Activated CD4-positive, alpha-beta T cell treated with anti-CD3 and anti-CD28 coated beads, Interleukin-2, amount 10 ng/mL, durations not matched to agents 24 days and 14 days (primary cell): ENCODE data around the gene PTDSS2. TPM values are rescaled to one million over a fixed set of nuclear protein-coding genes. Genes with fewer than 3 reads are reported as not detected.
"Not testable (repeated sequence)": the region's sequence is repeated elsewhere in the genome, so short reads cannot be mapped to it uniquely, and the experiment has no call there.

Experiments used
- DNase-seq: peaks from one replicate; pipeline ENCODE4 v3.0.0; 2022
- H3K27ac Mint-ChIP-seq: one replicate; pipeline ENCODE4 v1.8.0; 2022; ENCODE audit warnings: mild to moderate bottlenecking, mixed read lengths
- H3K27me3 Mint-ChIP-seq: one replicate; pipeline ENCODE4 v1.8.0; 2022; ENCODE audit warnings: mixed read lengths
- H3K36me3 Mint-ChIP-seq: one replicate; pipeline ENCODE4 v1.8.0; 2022; ENCODE audit warnings: low read depth, mild to moderate bottlenecking, mixed read lengths
- H3K4me1 Mint-ChIP-seq: one replicate; pipeline ENCODE4 v1.8.0; 2021; ENCODE audit warnings: mixed read lengths
- H3K4me3 Mint-ChIP-seq: one replicate; pipeline ENCODE4 v1.8.0; 2022; ENCODE audit warnings: mild to moderate bottlenecking, moderate library complexity, mixed read lengths
- H3K9me3 Mint-ChIP-seq: one replicate; pipeline ENCODE4 v1.8.0; 2021; ENCODE audit warnings: mixed read lengths
- intact Hi-C: fragments of 100-400 bp; cut with micrococcal nuclease; formaldehyde crosslinking; loops from one replicate; pipeline ENCODE4 v1.15.1; 2023
- total RNA-seq: library from RNA; stranded (reverse); gene quantifications from 2 replicates; pipeline ENCODE4 v1.2.3, GENCODE V29; 2022

The PTDSS2 gene
- 31.0 and 31.8 TPM in 2 replicates for total RNA-seq

GRCh38 chr11:449889-450808 lies at the start of gene PTDSS2:
Gene PTDSS2 (plus strand): TSS chr11:450279. CDS start chr11:450456, 177 bp downstream.
- intact Hi-C loops, result loop anchor here (1.0 to 2.0 kb wide), 3 partner anchors 56 to 135 kb away; partner anchors contain the start of gene IFITM1
- no peaks in the 10 kb centered on the region for H3K27me3 Mint-ChIP-seq
- peak; percentile 98 for DNase-seq
- H3K9me3 Mint-ChIP-seq, result no peaks in the 10 kb centered on the region
- H3K4me3 Mint-ChIP-seq, result peak within 1 kb of the TSS; percentile 97
- H3K4me1 Mint-ChIP-seq, result peaks cover 17% of the 10 kb centered on the region
- peaks cover 24% of the 10 kb centered on the region for H3K36me3 Mint-ChIP-seq
- peak within 1 kb of the TSS; percentile 97 for H3K27ac Mint-ChIP-seq

GRCh38 chr11:401196-401595 lies 48.9 kb upstream of the PTDSS2 start:
- H3K9me3 Mint-ChIP-seq, intact Hi-C loops, H3K36me3 Mint-ChIP-seq, H3K4me1 Mint-ChIP-seq, DNase-seq, H3K27ac Mint-ChIP-seq, H3K4me3 Mint-ChIP-seq, H3K27me3 Mint-ChIP-seq: not testable (repeated sequence)

GRCh38 chr11:403021-403760 lies 46.9 kb upstream of the PTDSS2 start:
- H3K27me3 Mint-ChIP-seq, result peaks cover 7% of the 10 kb centered on the region
- DNase-seq, result no peak
- no peak overlapping the region for H3K4me3 Mint-ChIP-seq
- H3K36me3 Mint-ChIP-seq, result peaks cover 6% of the 10 kb centered on the region
- no peak overlapping the region for H3K27ac Mint-ChIP-seq
- H3K9me3 Mint-ChIP-seq, result no peaks in the 10 kb centered on the region
- H3K4me1 Mint-ChIP-seq, result peaks cover 2% of the 10 kb centered on the region
- intact Hi-C loops, result no loop called here

GRCh38 chr11:403761-404431 lies 46.2 kb upstream of the PTDSS2 start:
- H3K27me3 Mint-ChIP-seq, result peaks cover 5% of the 10 kb centered on the region

GRCh38 chr11:404551-405264 lies 45.4 kb upstream of the PTDSS2 start:
- H3K27ac Mint-ChIP-seq, result no peak overlapping the region
- H3K4me1 Mint-ChIP-seq, result peaks cover 2% of the 10 kb centered on the region
- H3K9me3 Mint-ChIP-seq, result no peaks in the 10 kb centered on the region
- H3K27me3 Mint-ChIP-seq, result peaks cover 1% of the 10 kb centered on the region
- intact Hi-C loops, result loop anchor here (5.0 kb wide), 1 partner anchor 97 kb away; the partner anchor contains the start of gene IFITM2
- peaks cover 4% of the 10 kb centered on the region for H3K36me3 Mint-ChIP-seq
- no peak overlapping the region for H3K4me3 Mint-ChIP-seq
- no peak for DNase-seq

More at GRCh38 chr11:403761-404431, 46.2 kb upstream of the PTDSS2 start:
- Mint-ChIP-seq H3K9me3 (no peaks in the 10 kb centered on the region), H3K36me3 (peaks cover 4% of the 10 kb centered on the region), H3K27ac (no peak overlapping the region), H3K4me3 (no peak overlapping the region), H3K4me1 (peaks cover 2% of the 10 kb centered on the region)
- intact Hi-C loops, result no loop called here
- DNase-seq, result no peak

- Mint-ChIP-seq H3K9me3 (no peaks in the 10 kb centered on the region), H3K27me3 (no peaks in the 10 kb centered on the region), H3K27ac (peak overlapping the region; percentile 51), H3K4me3 (peak overlapping the region; percentile 70), H3K4me1 (peaks cover 2% of the 10 kb centered on the region), H3K36me3 (peaks cover 4% of the 10 kb centered on the region)
- intact Hi-C loops, result loop anchor here (5.0 kb wide), 1 partner anchor 98 kb away; the partner anchor contains the start of gene IFITM2
- no peak for DNase-seq
Measured at GRCh38 chr11:405323-405953, 44.6 kb upstream of the PTDSS2 start.

- Mint-ChIP-seq H3K27me3 (no peaks in the 10 kb centered on the region), H3K4me1 (peaks cover 2% of the 10 kb centered on the region), H3K27ac (peak overlapping the region; percentile 29), H3K9me3 (no peaks in the 10 kb centered on the region), H3K4me3 (peak overlapping the region; percentile 62), H3K36me3 (peaks cover 4% of the 10 kb centered on the region)
- DNase-seq, result no peak
- intact Hi-C loops, result loop anchor here (5.0 kb wide), 1 partner anchor 99 kb away; the partner anchor contains the start of gene IFITM2
Measured at GRCh38 chr11:405954-406795, 43.9 kb upstream of the PTDSS2 start.

GRCh38 chr11:406796-407650 lies 43.1 kb upstream of the PTDSS2 start:
- H3K27me3 Mint-ChIP-seq, result no peaks in the 10 kb centered on the region
- intact Hi-C loops, result loop anchor here (1.0 to 5.0 kb wide), 3 partner anchors 41 to 100 kb away; partner anchors contain the start of genes IFITM2 and RNH1
- peaks cover 4% of the 10 kb centered on the region for H3K36me3 Mint-ChIP-seq
- H3K9me3 Mint-ChIP-seq, result no peaks in the 10 kb centered on the region
- DNase-seq, result peak; percentile 97
- H3K4me3 Mint-ChIP-seq, result peak overlapping the region; percentile 62
- H3K27ac Mint-ChIP-seq, result peak overlapping the region; percentile 60
- H3K4me1 Mint-ChIP-seq, result peaks cover 2% of the 10 kb centered on the region

- peaks cover 2% of the 10 kb centered on the region for H3K4me1 Mint-ChIP-seq
- no peak for DNase-seq
- H3K4me3 Mint-ChIP-seq, result peak overlapping the region; percentile 30
- no peak overlapping the region for H3K27ac Mint-ChIP-seq
- H3K9me3 Mint-ChIP-seq, result no peaks in the 10 kb centered on the region
- peaks cover 4% of the 10 kb centered on the region for H3K36me3 Mint-ChIP-seq
- intact Hi-C loops, result loop anchor here (1.0 to 5.0 kb wide), 3 partner anchors 41 to 100 kb away; partner anchors contain the start of genes IFITM2 and RNH1
- H3K27me3 Mint-ChIP-seq, result no peaks in the 10 kb centered on the region
Measured at GRCh38 chr11:407651-408123, 42.4 kb upstream of the PTDSS2 start.

GRCh38 chr11:408154-409007 lies 41.7 kb upstream of the PTDSS2 start:
- H3K27me3 Mint-ChIP-seq, result no peaks in the 10 kb centered on the region
- no peaks in the 10 kb centered on the region for H3K9me3 Mint-ChIP-seq
- peaks cover 4% of the 10 kb centered on the region for H3K4me1 Mint-ChIP-seq
- peaks cover 4% of the 10 kb centered on the region for H3K36me3 Mint-ChIP-seq
- no peak overlapping the region for H3K27ac Mint-ChIP-seq
- intact Hi-C loops, result loop anchor here (5.0 kb wide), 1 partner anchor 101 kb away; the partner anchor contains the start of gene IFITM2
- DNase-seq, result no peak
- no peak overlapping the region for H3K4me3 Mint-ChIP-seq
